ENCODE measurements around the gene TWNK. TPM values are rescaled to one million over a fixed set of nuclear protein-coding genes. Genes with fewer than 3 reads are reported as not detected.
"Not testable (repeated sequence)": the region's sequence is repeated elsewhere in the genome, so short reads cannot be mapped to it uniquely, and the experiment has no call there.

Gene TWNK
- polyA plus RNA-seq, 3 donors, result 16.3 to 18.6 (median 18.0) TPM

GRCh38 chr10:101027106-101027720, 39.9 kb downstream of the TWNK start:
- no peak for DNase-seq (ENCODE audit: low read depth in 3 of 3, low spot score in 2 of 3)

GRCh38 chr10:101028446-101029337, 41.3 kb downstream of the TWNK start:
- DNase-seq (ENCODE audit: low read depth in 3 of 3, low spot score in 2 of 3), result no peak

- DNase-seq (ENCODE audit: low read depth in 3 of 3, low spot score in 2 of 3), result no peak
Measured at GRCh38 chr10:101029520-101030295, 42.4 kb downstream of the TWNK start.

- DNase-seq (ENCODE audit: low read depth in 3 of 3, low spot score in 2 of 3), result no peak
Measured at GRCh38 chr10:101030496-101031127, 43.3 kb downstream of the TWNK start.

- peak in 1 of 3 donors; percentile 81 for DNase-seq (ENCODE audit: low read depth in 3 of 3, low spot score in 2 of 3)
Measured at GRCh38 chr10:101031128-101031795, 43.9 kb downstream of the TWNK start, which contains the start of the genes PDZD7 and SFXN3. Gene PDZD7 (minus strand): TSS chr10:101031129. CDS start chr10:101030219, 910 bp downstream. Gene SFXN3 (plus strand): TSS chr10:101031234. CDS start chr10:101034695, 3,461 bp downstream.

- DNase-seq (ENCODE audit: low read depth in 3 of 3, low spot score in 2 of 3), result no peak
Measured at GRCh38 chr10:101031796-101032636, 44.7 kb downstream of the TWNK start.

- DNase-seq (ENCODE audit: low read depth in 3 of 3, low spot score in 2 of 3), result no peak
Measured at GRCh38 chr10:101032637-101033224, 45.4 kb downstream of the TWNK start.

GRCh38 chr10:101033276-101033675, 45.9 kb downstream of the TWNK start:
- DNase-seq (ENCODE audit: low read depth in 3 of 3, low spot score in 2 of 3), result no peak

GRCh38 chr10:101034404-101034803, 47.1 kb downstream of the TWNK start:
- DNase-seq (ENCODE audit: low read depth in 3 of 3, low spot score in 2 of 3), result not testable (repeated sequence)

- no peak for DNase-seq (ENCODE audit: low read depth in 3 of 3, low spot score in 2 of 3)
Measured at GRCh38 chr10:101035314-101035713, 48.0 kb downstream of the TWNK start.

GRCh38 chr10:101035916-101036702, 48.8 kb downstream of the TWNK start:
- DNase-seq (ENCODE audit: low read depth in 3 of 3, low spot score in 2 of 3), result no peak

- no peak for DNase-seq (ENCODE audit: low read depth in 3 of 3, low spot score in 2 of 3)
Measured at GRCh38 chr10:101036726-101037125, 49.4 kb downstream of the TWNK start.

- no peak for DNase-seq (ENCODE audit: low read depth in 3 of 3, low spot score in 2 of 3)
Measured at GRCh38 chr10:101038484-101038883, 51.1 kb downstream of the TWNK start.

- no peak for DNase-seq (ENCODE audit: low read depth in 3 of 3, low spot score in 2 of 3)
Measured at GRCh38 chr10:101040061-101040460, 52.7 kb downstream of the TWNK start.

GRCh38 chr10:101040851-101041250, 53.5 kb downstream of the TWNK start:
- no peak for DNase-seq (ENCODE audit: low read depth in 3 of 3, low spot score in 2 of 3)

GRCh38 chr10:101041252-101041761, 54.0 kb downstream of the TWNK start:
- peak in 2 of 3 donors; percentile 70 to 78 for DNase-seq (ENCODE audit: low read depth in 3 of 3, low spot score in 2 of 3)

- no peak for DNase-seq (ENCODE audit: low read depth in 3 of 3, low spot score in 2 of 3)
Measured at GRCh38 chr10:101042118-101042517, 54.8 kb downstream of the TWNK start.
